ENCODE measurements around the gene TAF1B. TPM values are rescaled to one million over a fixed set of nuclear protein-coding genes. Genes with fewer than 3 reads are reported as not detected.

The TAF1B gene
- total and polyA plus RNA-seq, 8 donors: 22.0 to 33.9 (median 28.2) TPM

GRCh38 chr2:9982248-9982647, 139.0 kb downstream of the TAF1B start:
- ATAC-seq (no peak), DNase-seq (no peak)
- Histone ChIP-seq H3K36me3 (no peaks in the 10 kb centered on the region), H3K4me3 (no peak overlapping the region), H3K27me3 (peaks cover 0 to 19% of the 10 kb centered on the region in 2 donors), H3K4me1 (peaks cover 0 to 14% of the 10 kb centered on the region in 2 donors), H3K27ac (no peak overlapping the region), H3K9me3 (no peaks in the 10 kb centered on the region)
- intact Hi-C loops (cut with DNase I): loop anchor here in 1 of 2 donors (10.0 kb wide), 2 partner anchors 63 to 177 kb away; partner anchors contain the start of gene KLF11
- TF ChIP-seq CTCF (IDR thresholded peaks at IDR 0.05): no peak

GRCh38 chr2:9982891-9983290, 139.6 kb downstream of the TAF1B start:
- intact Hi-C loops (cut with DNase I): loop anchor here in 1 of 2 donors (10.0 kb wide), 2 partner anchors 62 to 178 kb away; partner anchors contain the start of gene KLF11

GRCh38 chr2:9983401-9984216, 140.3 kb downstream of the TAF1B start:
- Histone ChIP-seq H3K27ac (no peak overlapping the region), H3K9me3 (no peaks in the 10 kb centered on the region)
- ATAC-seq: no peak

More at GRCh38 chr2:9982891-9983290, 139.6 kb downstream of the TAF1B start:
- Histone ChIP-seq H3K4me3 (no peak overlapping the region), H3K36me3 (no peaks in the 10 kb centered on the region), H3K4me1 (peaks cover 0 to 14% of the 10 kb centered on the region in 2 donors), H3K27me3 (peaks cover 0 to 19% of the 10 kb centered on the region in 2 donors), H3K9me3 (no peaks in the 10 kb centered on the region), H3K27ac (no peak overlapping the region)
- no peak for ATAC-seq
- no peak for DNase-seq
- TF ChIP-seq CTCF (IDR thresholded peaks at IDR 0.05): no peak

More at GRCh38 chr2:9983401-9984216, 140.3 kb downstream of the TAF1B start:
- DNase-seq: no peak
- intact Hi-C loops (cut with DNase I): loop anchor here in 1 of 2 donors (10.0 kb wide), 2 partner anchors 61 to 179 kb away; partner anchors contain the start of gene KLF11
- H3K36me3 ChIP-seq: no peaks in the 10 kb centered on the region
- peaks cover 0 to 17% of the 10 kb centered on the region in 2 donors for H3K27me3 ChIP-seq
- no peak for TF ChIP-seq CTCF (IDR thresholded peaks at IDR 0.05)
- no peak overlapping the region for H3K4me3 ChIP-seq
- peaks cover 0 to 14% of the 10 kb centered on the region in 2 donors for H3K4me1 ChIP-seq

Other genes with a start within 250 kb of the TAF1B start
- 100 to 1,000 TPM; 229 to 257 TPM for gene YWHAQ, start 212.5 kb upstream of the TAF1B start, total RNA-seq
- 100 to 1,000 TPM; 352 to 443 (median 404) TPM for gene YWHAQ, start 212.5 kb upstream of the TAF1B start, polyA plus RNA-seq (ENCODE audit: insufficient read length in 6 of 6)
- 1 to 10 TPM; 2.4 to 4.7 TPM for gene GRHL1, start 108.2 kb downstream of the TAF1B start, total RNA-seq
- gene GRHL1, start 108.2 kb downstream of the TAF1B start, polyA plus RNA-seq (ENCODE audit: insufficient read length in 6 of 6): 1 to 10 TPM; 4.6 to 7.3 (median 6.3) TPM
- 10 to 100 TPM; 15.7 to 23.0 TPM for gene KLF11, start 200.1 kb downstream of the TAF1B start, total RNA-seq
- gene KLF11, start 200.1 kb downstream of the TAF1B start, polyA plus RNA-seq (ENCODE audit: insufficient read length in 6 of 6): 10 to 100 TPM; 18.0 to 20.8 (median 20.0) TPM
- under 1 TPM; 0.60 to 0.93 TPM for gene CYS1, start 236.9 kb downstream of the TAF1B start, total RNA-seq
- gene CYS1, start 236.9 kb downstream of the TAF1B start, polyA plus RNA-seq (ENCODE audit: insufficient read length in 6 of 6): 10 to 100 TPM; 14.0 to 18.8 (median 16.9) TPM

Measured in left lung (tissue), 10 donors.